WTC11 (cell line): ENCODE data around the gene RABEP2. TPM values are rescaled to one million over a fixed set of nuclear protein-coding genes. Genes with fewer than 3 reads are reported as not detected.
A peak's percentile ranks its signal among the peaks of the same experiment; 100 is the strongest.

Experiments used
- ATAC-seq: fragments of 200-7000 bp; cut with Tn5 transposase; 2 replicates; pipeline ENCODE4 v1.10.0; 2021; ENCODE audit warnings: mild to moderate bottlenecking, moderate library complexity
- Bru-seq: library from RNA; stranded (reverse); fragments of 400-500 nt; gene quantifications from one replicate; lab custom pipeline; 2021; lab: Mats Ljungman, UMichigan
- CTCF ChIA-PET: fragments of 300-600 bp; sonication (Branson Sonifier 250); formaldehyde crosslinking; loops from one replicate; lab custom pipeline; 2021; ENCODE audit warnings: antibody characterized with exemption; lab: Charles Lee
- POLR2A ChIA-PET: fragments of 350-600 bp; sonication (Branson Sonifier 250); formaldehyde crosslinking; loops from one replicate; lab custom pipeline; 2021; ENCODE audit warnings: antibody characterized with exemption; lab: Charles Lee
- DNase-seq: peaks from one replicate; pipeline ENCODE4 v3.0.0; 2021; ENCODE audit warnings: low spot score
- H3K27ac Mint-ChIP-seq: 2 replicates; pipeline ENCODE4 v1.8.0; 2021; ENCODE audit warnings: mixed read lengths
- H3K27me3 Mint-ChIP-seq: 2 replicates; pipeline ENCODE4 v1.8.0; 2021; ENCODE audit warnings: low read depth, mild to moderate bottlenecking, moderate library complexity, mixed read lengths
- H3K36me3 Mint-ChIP-seq: 2 replicates; pipeline ENCODE4 v1.8.0; 2021; ENCODE audit warnings: mixed read lengths
- H3K4me1 Mint-ChIP-seq: 2 replicates; pipeline ENCODE4 v1.8.0; 2022; ENCODE audit warnings: mixed read lengths
- H3K4me3 Mint-ChIP-seq: 2 replicates; pipeline ENCODE4 v1.8.0; 2021; ENCODE audit warnings: mild to moderate bottlenecking, moderate library complexity, mixed read lengths
- H3K9me3 Mint-ChIP-seq: 2 replicates; pipeline ENCODE4 v1.8.0; 2021; ENCODE audit warnings: mixed read lengths
- ATF6 ChIP-seq: sonication (generic); formaldehyde crosslinking; IDR thresholded peaks from 2 replicates; pipeline ENCODE4 v1.8.1; 2023; ENCODE audit warnings: mild to moderate bottlenecking, missing genetic modification reagents
- CREM ChIP-seq: sonication (generic); formaldehyde crosslinking; IDR thresholded peaks from 2 replicates; pipeline ENCODE4 v1.8.1; 2022; ENCODE audit warnings: mild to moderate bottlenecking, missing genetic modification reagents, moderate library complexity
- ETV6 ChIP-seq: sonication (generic); formaldehyde crosslinking; IDR thresholded peaks from 2 replicates; pipeline ENCODE4 v1.8.1; 2022; ENCODE audit warnings: mild to moderate bottlenecking, missing genetic modification reagents
- FOXK1 ChIP-seq: sonication (generic); formaldehyde crosslinking; IDR thresholded peaks from 2 replicates; pipeline ENCODE4 v1.8.0; 2022; ENCODE audit warnings: mild to moderate bottlenecking, moderate library complexity, missing genetic modification reagents
- FOXP1 ChIP-seq: sonication (generic); formaldehyde crosslinking; IDR thresholded peaks from 2 replicates; pipeline ENCODE4 v1.8.0; 2022; ENCODE audit warnings: missing genetic modification reagents, mild to moderate bottlenecking, moderate library complexity, borderline replicate concordance
- IRF1 ChIP-seq: sonication (generic); formaldehyde crosslinking; IDR thresholded peaks from 2 replicates; pipeline ENCODE4 v1.8.0; 2023; ENCODE audit warnings: missing genetic modification reagents
- IRF2 ChIP-seq: sonication (generic); formaldehyde crosslinking; IDR thresholded peaks from 2 replicates; pipeline ENCODE4 v1.8.0; 2022; ENCODE audit warnings: low read depth, missing genetic modification reagents, borderline replicate concordance
- KAT7 ChIP-seq: sonication (generic); formaldehyde crosslinking; IDR thresholded peaks from 2 replicates; pipeline ENCODE4 v1.8.1; 2023; ENCODE audit warnings: missing genetic modification reagents, mild to moderate bottlenecking, borderline replicate concordance
- MYBL2 ChIP-seq: sonication (generic); formaldehyde crosslinking; IDR thresholded peaks from 2 replicates; pipeline ENCODE4 v1.8.1; 2023; ENCODE audit warnings: mild to moderate bottlenecking, moderate library complexity, missing genetic modification reagents
- NFYB ChIP-seq: sonication (generic); formaldehyde crosslinking; conservative IDR thresholded peaks from 2 replicates; pipeline ENCODE4 v1.8.0; 2022; ENCODE audit warnings: low read depth, missing genetic modification reagents
- SP1 ChIP-seq: sonication (generic); formaldehyde crosslinking; conservative IDR thresholded peaks from 2 replicates; pipeline ENCODE4 v1.8.1; 2022; ENCODE audit warnings: missing genetic modification reagents
- TCF7 ChIP-seq: sonication (generic); formaldehyde crosslinking; IDR thresholded peaks from 2 replicates; pipeline ENCODE4 v1.8.0; 2022; ENCODE audit warnings: mild to moderate bottlenecking, low read depth, missing genetic modification reagents, moderate library complexity
- ZBTB43 ChIP-seq: sonication (generic); formaldehyde crosslinking; IDR thresholded peaks from 2 replicates; pipeline ENCODE4 v1.8.1; 2023; ENCODE audit warnings: mild to moderate bottlenecking, missing genetic modification reagents
- ZNF317 ChIP-seq: sonication (generic); formaldehyde crosslinking; IDR thresholded peaks from 2 replicates; pipeline ENCODE4 v1.8.1; 2023; ENCODE audit warnings: low read depth, mild to moderate bottlenecking, moderate library complexity, missing genetic modification reagents, borderline replicate concordance
- long read RNA-seq, 3 experiments: library from RNA in 1 of 3; library from capped mRNA in 1 of 3; library from polyadenylated mRNA in 1 of 3; unstranded in 2 of 3; stranded (forward) in 1 of 3; transcript quantifications; one replicate each; pipeline ENCODE4 v2.0.0, GENCODE V29; 2021
- total RNA-seq: library from RNA; stranded (reverse); gene quantifications from 3 replicates; pipeline ENCODE4 v1.2.3, GENCODE V29; 2021
- TF ChIP-seq, protein P1 (sequence below): fragments of 200-600 bp; IDR thresholded peaks from 2 replicates; pipeline ENCODE4 v1.8.0; 2022; ENCODE audit warnings: antibody characterized with exemption
- TF ChIP-seq, protein P2 (sequence below): sonication (generic); formaldehyde crosslinking; IDR thresholded peaks from 2 replicates; pipeline ENCODE4 v1.8.0; 2022; ENCODE audit warnings: mild to moderate bottlenecking, missing genetic modification reagents
- TF ChIP-seq, protein P3 (sequence below): sonication (generic); formaldehyde crosslinking; IDR thresholded peaks from 2 replicates; pipeline ENCODE4 v1.8.0; 2022; ENCODE audit warnings: missing genetic modification reagents

RABEP2 gene
- total RNA-seq (16.5 to 24.0 TPM (median 22.6 TPM) in 3 replicates), Bru-seq, nascent RNA (percentile 51 among the genes with signal in this experiment)
- long read RNA-seq, experiment 1, partial matches to known transcripts: 0 of 4 reads
- long read RNA-seq, experiment 1, other reads (novel, unspliced or antisense): 3 of 4 reads
- long read RNA-seq, experiment 2, partial matches to known transcripts: 4 of 9 reads
- long read RNA-seq, experiment 2, other reads (novel, unspliced or antisense): 4 of 9 reads
- long read RNA-seq, experiment 3, partial matches to known transcripts: 0 of 1 reads
- long read RNA-seq, experiment 3, other reads (novel, unspliced or antisense): 1 of 1 reads

GRCh38 chr16:28924762-28925385, at the start of gene RABEP2:
Gene RABEP2, minus strand, starts transcription at chr16:28925238. Its CDS starts 75 bp downstream, at chr16:28925163.
- DNase-seq: peak; percentile 99
- H3K27ac Mint-ChIP-seq: peak within 1 kb of the TSS; percentile 99
- ChIA-PET CTCF (interaction anchor here (0.8 to 3.3 kb wide), 4 partner anchors 9 to 45 kb away, joined by 3 to 16 read pairs (median 6); no protein-coding TSS in a partner anchor), POLR2A (interaction anchor here (1.0 kb wide), 1 partner anchor 12 kb away, joined by 3 read pairs; no protein-coding TSS in a partner anchor)
- peaks cover 14% of the 10 kb centered on the region for H3K4me1 Mint-ChIP-seq
- TF ChIP-seq MYBL2 (CRISPR knock-in tag) (peak; percentile 42; the same call in 1 of the 2 replicates), FOXP1 (CRISPR knock-in tag) (peak; percentile 39; the same call in 1 of the 2 replicates), TCF7 (CRISPR knock-in tag) (no peak), KAT7 (CRISPR knock-in tag) (no peak), SP1 (peak; percentile 89), NFYB (CRISPR knock-in tag) (no peak), IRF2 (no peak), ETV6 (CRISPR knock-in tag) (0 out of 2 replicates have a peak, but pooled peaks have one; percentile 15), CREM (no peak), IRF1 (CRISPR knock-in tag) (no peak), ZBTB43 (CRISPR knock-in tag) (no peak), ATF6 (CRISPR knock-in tag) (no peak), FOXK1 (peak; percentile 62), ZNF317 (CRISPR knock-in tag) (no peak)
- TF ChIP-seq, protein P1, sequence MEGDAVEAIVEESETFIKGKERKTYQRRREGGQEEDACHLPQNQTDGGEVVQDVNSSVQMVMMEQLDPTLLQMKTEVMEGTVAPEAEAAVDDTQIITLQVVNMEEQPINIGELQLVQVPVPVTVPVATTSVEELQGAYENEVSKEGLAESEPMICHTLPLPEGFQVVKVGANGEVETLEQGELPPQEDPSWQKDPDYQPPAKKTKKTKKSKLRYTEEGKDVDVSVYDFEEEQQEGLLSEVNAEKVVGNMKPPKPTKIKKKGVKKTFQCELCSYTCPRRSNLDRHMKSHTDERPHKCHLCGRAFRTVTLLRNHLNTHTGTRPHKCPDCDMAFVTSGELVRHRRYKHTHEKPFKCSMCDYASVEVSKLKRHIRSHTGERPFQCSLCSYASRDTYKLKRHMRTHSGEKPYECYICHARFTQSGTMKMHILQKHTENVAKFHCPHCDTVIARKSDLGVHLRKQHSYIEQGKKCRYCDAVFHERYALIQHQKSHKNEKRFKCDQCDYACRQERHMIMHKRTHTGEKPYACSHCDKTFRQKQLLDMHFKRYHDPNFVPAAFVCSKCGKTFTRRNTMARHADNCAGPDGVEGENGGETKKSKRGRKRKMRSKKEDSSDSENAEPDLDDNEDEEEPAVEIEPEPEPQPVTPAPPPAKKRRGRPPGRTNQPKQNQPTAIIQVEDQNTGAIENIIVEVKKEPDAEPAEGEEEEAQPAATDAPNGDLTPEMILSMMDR: no peak
- TF ChIP-seq, protein P2, sequence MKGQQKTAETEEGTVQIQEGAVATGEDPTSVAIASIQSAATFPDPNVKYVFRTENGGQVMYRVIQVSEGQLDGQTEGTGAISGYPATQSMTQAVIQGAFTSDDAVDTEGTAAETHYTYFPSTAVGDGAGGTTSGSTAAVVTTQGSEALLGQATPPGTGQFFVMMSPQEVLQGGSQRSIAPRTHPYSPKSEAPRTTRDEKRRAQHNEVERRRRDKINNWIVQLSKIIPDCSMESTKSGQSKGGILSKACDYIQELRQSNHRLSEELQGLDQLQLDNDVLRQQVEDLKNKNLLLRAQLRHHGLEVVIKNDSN (CRISPR knock-in tag): no peak
- TF ChIP-seq, protein P3, sequence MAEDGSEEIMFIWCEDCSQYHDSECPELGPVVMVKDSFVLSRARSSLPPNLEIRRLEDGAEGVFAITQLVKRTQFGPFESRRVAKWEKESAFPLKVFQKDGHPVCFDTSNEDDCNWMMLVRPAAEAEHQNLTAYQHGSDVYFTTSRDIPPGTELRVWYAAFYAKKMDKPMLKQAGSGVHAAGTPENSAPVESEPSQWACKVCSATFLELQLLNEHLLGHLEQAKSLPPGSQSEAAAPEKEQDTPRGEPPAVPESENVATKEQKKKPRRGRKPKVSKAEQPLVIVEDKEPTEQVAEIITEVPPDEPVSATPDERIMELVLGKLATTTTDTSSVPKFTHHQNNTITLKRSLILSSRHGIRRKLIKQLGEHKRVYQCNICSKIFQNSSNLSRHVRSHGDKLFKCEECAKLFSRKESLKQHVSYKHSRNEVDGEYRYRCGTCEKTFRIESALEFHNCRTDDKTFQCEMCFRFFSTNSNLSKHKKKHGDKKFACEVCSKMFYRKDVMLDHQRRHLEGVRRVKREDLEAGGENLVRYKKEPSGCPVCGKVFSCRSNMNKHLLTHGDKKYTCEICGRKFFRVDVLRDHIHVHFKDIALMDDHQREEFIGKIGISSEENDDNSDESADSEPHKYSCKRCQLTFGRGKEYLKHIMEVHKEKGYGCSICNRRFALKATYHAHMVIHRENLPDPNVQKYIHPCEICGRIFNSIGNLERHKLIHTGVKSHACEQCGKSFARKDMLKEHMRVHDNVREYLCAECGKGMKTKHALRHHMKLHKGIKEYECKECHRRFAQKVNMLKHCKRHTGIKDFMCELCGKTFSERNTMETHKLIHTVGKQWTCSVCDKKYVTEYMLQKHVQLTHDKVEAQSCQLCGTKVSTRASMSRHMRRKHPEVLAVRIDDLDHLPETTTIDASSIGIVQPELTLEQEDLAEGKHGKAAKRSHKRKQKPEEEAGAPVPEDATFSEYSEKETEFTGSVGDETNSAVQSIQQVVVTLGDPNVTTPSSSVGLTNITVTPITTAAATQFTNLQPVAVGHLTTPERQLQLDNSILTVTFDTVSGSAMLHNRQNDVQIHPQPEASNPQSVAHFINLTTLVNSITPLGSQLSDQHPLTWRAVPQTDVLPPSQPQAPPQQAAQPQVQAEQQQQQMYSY (CRISPR knock-in tag): peak; percentile 88
- peaks cover 3% of the 10 kb centered on the region; the same call in 1 of the 2 replicates for H3K27me3 Mint-ChIP-seq
- no peaks in the 10 kb centered on the region for H3K9me3 Mint-ChIP-seq
- H3K4me3 Mint-ChIP-seq: peak within 1 kb of the TSS; percentile 97
- peak; percentile 91 for ATAC-seq
- 0 out of 2 replicates have a peak, but pooled peaks cover under 1% of the 10 kb centered on the region for H3K36me3 Mint-ChIP-seq
